PC-9 (cell line): Measurements from ENCODE around the gene SMCO2.

Source experiments
- EZH2 ChIP-seq: fragments of 200-600 bp; sonication (generic); IDR thresholded peaks from 2 replicates; pipeline ENCODE4 v1.8.0; 2017; ENCODE audit warnings: antibody characterized with exemption, low read depth
- TF ChIP-seq, protein P1 (sequence below): fragments of 200-600 bp; sonication (generic); conservative IDR thresholded peaks from 2 replicates; pipeline ENCODE4 v1.6.1; 2017; ENCODE audit warnings: mixed run types, antibody characterized with exemption, mild to moderate bottlenecking, moderate library complexity

DNA sequence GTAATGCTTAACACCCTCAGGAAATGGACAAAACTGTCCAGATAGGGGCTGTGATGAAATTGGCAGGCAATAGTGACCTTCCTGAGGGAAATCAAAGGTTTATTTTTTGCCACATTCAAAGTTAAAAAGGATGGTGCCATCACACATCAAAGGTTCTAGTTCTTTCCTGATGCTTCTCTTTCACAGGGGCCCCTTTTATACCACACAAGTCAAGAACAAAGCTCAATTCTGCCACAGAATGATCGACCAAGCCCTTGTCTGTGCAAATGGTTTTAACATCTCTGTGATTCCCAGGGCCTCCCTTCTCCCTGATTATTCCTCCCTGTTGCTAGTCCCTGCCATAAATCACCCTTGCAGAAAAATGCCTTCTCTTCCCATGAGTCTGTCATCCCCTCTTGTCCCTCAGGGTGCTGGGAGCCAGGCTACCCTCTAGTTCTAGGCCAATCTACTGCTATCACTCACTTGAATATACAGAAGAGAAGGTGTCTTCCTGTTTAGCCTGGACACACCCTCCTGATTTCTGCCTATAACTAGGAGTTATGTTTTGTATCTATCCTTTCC, 22.7 kb downstream of the SMCO2 start:
- TF ChIP-seq, protein P1, sequence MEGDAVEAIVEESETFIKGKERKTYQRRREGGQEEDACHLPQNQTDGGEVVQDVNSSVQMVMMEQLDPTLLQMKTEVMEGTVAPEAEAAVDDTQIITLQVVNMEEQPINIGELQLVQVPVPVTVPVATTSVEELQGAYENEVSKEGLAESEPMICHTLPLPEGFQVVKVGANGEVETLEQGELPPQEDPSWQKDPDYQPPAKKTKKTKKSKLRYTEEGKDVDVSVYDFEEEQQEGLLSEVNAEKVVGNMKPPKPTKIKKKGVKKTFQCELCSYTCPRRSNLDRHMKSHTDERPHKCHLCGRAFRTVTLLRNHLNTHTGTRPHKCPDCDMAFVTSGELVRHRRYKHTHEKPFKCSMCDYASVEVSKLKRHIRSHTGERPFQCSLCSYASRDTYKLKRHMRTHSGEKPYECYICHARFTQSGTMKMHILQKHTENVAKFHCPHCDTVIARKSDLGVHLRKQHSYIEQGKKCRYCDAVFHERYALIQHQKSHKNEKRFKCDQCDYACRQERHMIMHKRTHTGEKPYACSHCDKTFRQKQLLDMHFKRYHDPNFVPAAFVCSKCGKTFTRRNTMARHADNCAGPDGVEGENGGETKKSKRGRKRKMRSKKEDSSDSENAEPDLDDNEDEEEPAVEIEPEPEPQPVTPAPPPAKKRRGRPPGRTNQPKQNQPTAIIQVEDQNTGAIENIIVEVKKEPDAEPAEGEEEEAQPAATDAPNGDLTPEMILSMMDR, result no peak
- no peak for TF ChIP-seq EZH2
